Smooth muscle cell (in vitro differentiated cells): Measurements from ENCODE around the gene SLC22A5. TPM values are rescaled to one million over a fixed set of nuclear protein-coding genes. Genes with fewer than 3 reads are reported as not detected.

Source experiments
- DNase-seq: peaks from one replicate; lab custom pipeline; 2025; ENCODE audit not compliant: unreplicated experiment; lab: John Stamatoyannopoulos, UW
- H2AFZ ChIP-seq: fragments of 200-600 bp; sonication (generic); 2 replicates; pipeline ENCODE4 v1.6.0; 2016; ENCODE audit warnings: antibody characterized with exemption, low read depth, mild to moderate bottlenecking
- H3F3A ChIP-seq: fragments of 200-600 bp; sonication (generic); 2 replicates; pipeline ENCODE4 v1.6.0; 2017; ENCODE audit warnings: antibody characterized with exemption, low read depth
- H3K27ac ChIP-seq: fragments of 200-600 bp; sonication (generic); 2 replicates; pipeline ENCODE4 v1.5.1; 2016; ENCODE audit warnings: low read depth, mild to moderate bottlenecking
- H3K27me3 ChIP-seq: fragments of 200-600 bp; sonication (generic); 2 replicates; pipeline ENCODE4 v1.6.1; 2016; ENCODE audit warnings: low read depth, mild to moderate bottlenecking
- H3K36me3 ChIP-seq: fragments of 200-600 bp; sonication (generic); 2 replicates; pipeline ENCODE4 v1.5.1; 2016; ENCODE audit warnings: low read depth
- H3K4me1 ChIP-seq: fragments of 200-600 bp; sonication (generic); 2 replicates; pipeline ENCODE4 v1.5.1; 2016; ENCODE audit warnings: low read depth
- H3K4me2 ChIP-seq: fragments of 200-600 bp; sonication (generic); 2 replicates; pipeline ENCODE4 v1.6.0; 2016; ENCODE audit warnings: mild to moderate bottlenecking
- H3K4me3 ChIP-seq: fragments of 200-600 bp; sonication (generic); 2 replicates; pipeline ENCODE4 v1.5.1; 2016; ENCODE audit warnings: mild to moderate bottlenecking
- H3K79me2 ChIP-seq: fragments of 200-600 bp; sonication (generic); 2 replicates; pipeline ENCODE4 v1.6.0; 2016; ENCODE audit warnings: low read depth, mild to moderate bottlenecking
- H3K9ac ChIP-seq: fragments of 200-600 bp; sonication (generic); 2 replicates; pipeline ENCODE4 v1.6.0; 2016; ENCODE audit warnings: low read depth
- H3K9me3 ChIP-seq: fragments of 200-600 bp; sonication (generic); replicated peaks from 2 replicates; pipeline ENCODE4 v1.5.1; 2016; ENCODE audit warnings: low read depth
- H4K20me1 ChIP-seq: fragments of 200-600 bp; sonication (generic); 2 replicates; pipeline ENCODE4 v1.6.0; 2016; ENCODE audit warnings: low read depth
- CTCF ChIP-seq: fragments of 200-600 bp; sonication (generic); IDR thresholded peaks from 2 replicates; pipeline ENCODE4 v1.5.1; 2017; ENCODE audit warnings: borderline replicate concordance, mild to moderate bottlenecking, antibody characterized with exemption; ENCODE audit not compliant: insufficient read depth, poor library complexity, severe bottlenecking
- WGBS: methylation state at CpG from one replicate; pipeline ENCODE4 v1.1.7; 2016; ENCODE audit warnings: low lambda C conversion rate; 5-methylcytosine and 5-hydroxymethylcytosine counted together
- polyA plus RNA-seq: library from polyadenylated mRNA; unstranded; fragments of >200 nt; fragmentation: Nextera tagmentation; extraction: Ambion mirVana; gene quantifications from 2 replicates; pipeline ENCODE4 v1.2.1, GENCODE V29; 2016
- total RNA-seq: library from RNA; depleted of rRNA; stranded (reverse); fragments of >200 nt; gene quantifications from 2 replicates; pipeline ENCODE4 v1.2.3, GENCODE V29; 2014

SLC22A5 gene
- total and polyA plus RNA-seq, 2 experiments from 2014 or later, result 1.5 to 4.6 TPM

GRCh38 chr5:132334812-132335211 is 34.7 kb upstream of the SLC22A5 start:
- no peaks in the 10 kb centered on the region for H3K36me3 ChIP-seq
- no peaks in the 10 kb centered on the region for H4K20me1 ChIP-seq
- H3K9me3 ChIP-seq, result no peaks in the 10 kb centered on the region
- DNase-seq, result no peak
- no peak for TF ChIP-seq CTCF
- no peak overlapping the region for H3K4me3 ChIP-seq
- H3K4me2 ChIP-seq, result no peak overlapping the region
- H3K27ac ChIP-seq, result no peak overlapping the region
- H2AFZ ChIP-seq, result no peak overlapping the region
- H3F3A ChIP-seq, result no peaks in the 10 kb centered on the region
- H3K4me1 ChIP-seq, result no peaks in the 10 kb centered on the region
- no peaks in the 10 kb centered on the region for H3K79me2 ChIP-seq
- 90% methylated on average over 3 of the region's 3 CpGs for WGBS
- no peak overlapping the region for H3K9ac ChIP-seq
- H3K27me3 ChIP-seq, result peaks cover 8% of the 10 kb centered on the region

- no peak for DNase-seq
- no peaks in the 10 kb centered on the region for H3K4me1 ChIP-seq
- no peak for TF ChIP-seq CTCF
- no peaks in the 10 kb centered on the region for H4K20me1 ChIP-seq
- H3K4me3 ChIP-seq, result no peak overlapping the region
- no peaks in the 10 kb centered on the region for H3K36me3 ChIP-seq
- no peaks in the 10 kb centered on the region for H3F3A ChIP-seq
- H3K4me2 ChIP-seq, result no peak overlapping the region
- H3K27ac ChIP-seq, result no peak overlapping the region
- no peak overlapping the region for H3K9ac ChIP-seq
- H3K9me3 ChIP-seq, result no peaks in the 10 kb centered on the region
- H3K79me2 ChIP-seq, result no peaks in the 10 kb centered on the region
- H2AFZ ChIP-seq, result no peak overlapping the region
- H3K27me3 ChIP-seq, result peaks cover 8% of the 10 kb centered on the region
These were observed 34.1 kb upstream of the SLC22A5 start for GRCh38 chr5:132335402-132335801.

- Histone ChIP-seq H3K27me3 (no peaks in the 10 kb centered on the region), H3K79me2 (no peaks in the 10 kb centered on the region), H4K20me1 (no peaks in the 10 kb centered on the region), H3K27ac (no peak overlapping the region), H3K9me3 (no peaks in the 10 kb centered on the region), H3K9ac (no peak overlapping the region), H3K4me2 (no peak overlapping the region), H2AFZ (no peak overlapping the region), H3K4me1 (peaks cover 5% of the 10 kb centered on the region), H3K36me3 (no peaks in the 10 kb centered on the region), H3K4me3 (no peak overlapping the region), H3F3A (no peaks in the 10 kb centered on the region)
- TF ChIP-seq CTCF, result no peak
- no peak for DNase-seq
These were observed 30.0 kb upstream of the SLC22A5 start for GRCh38 chr5:132339502-132339901.

GRCh38 chr5:132342291-132343180 is 27.0 kb upstream of the SLC22A5 start:
- Histone ChIP-seq H3K4me2 (no peak overlapping the region), H3K9ac (no peak overlapping the region), H3K36me3 (no peaks in the 10 kb centered on the region), H3K4me1 (peaks cover 5% of the 10 kb centered on the region), H2AFZ (no peak overlapping the region), H3K27me3 (no peaks in the 10 kb centered on the region), H3K9me3 (no peaks in the 10 kb centered on the region), H3F3A (no peaks in the 10 kb centered on the region), H4K20me1 (no peaks in the 10 kb centered on the region), H3K27ac (no peak overlapping the region), H3K79me2 (no peaks in the 10 kb centered on the region), H3K4me3 (no peak overlapping the region)
- WGBS, result 70% methylated on average over 5 of the region's 5 CpGs
- DNase-seq, result no peak
- peak; percentile 11 for TF ChIP-seq CTCF
